HG03064 (cell line): ENCODE results near the gene PGBD5.
"Not testable (repeated sequence)": the region's sequence is repeated elsewhere in the genome, so short reads cannot be mapped to it uniquely, and the experiment has no call there.

Experiments
- ATAC-seq: cut with Tn5 transposase; IDR thresholded peaks from one replicate; pipeline ENCODE4 v1.9.1; 2021; ENCODE audit warnings: low read depth; ENCODE audit not compliant: unreplicated experiment

The PGBD5 gene, protein sequence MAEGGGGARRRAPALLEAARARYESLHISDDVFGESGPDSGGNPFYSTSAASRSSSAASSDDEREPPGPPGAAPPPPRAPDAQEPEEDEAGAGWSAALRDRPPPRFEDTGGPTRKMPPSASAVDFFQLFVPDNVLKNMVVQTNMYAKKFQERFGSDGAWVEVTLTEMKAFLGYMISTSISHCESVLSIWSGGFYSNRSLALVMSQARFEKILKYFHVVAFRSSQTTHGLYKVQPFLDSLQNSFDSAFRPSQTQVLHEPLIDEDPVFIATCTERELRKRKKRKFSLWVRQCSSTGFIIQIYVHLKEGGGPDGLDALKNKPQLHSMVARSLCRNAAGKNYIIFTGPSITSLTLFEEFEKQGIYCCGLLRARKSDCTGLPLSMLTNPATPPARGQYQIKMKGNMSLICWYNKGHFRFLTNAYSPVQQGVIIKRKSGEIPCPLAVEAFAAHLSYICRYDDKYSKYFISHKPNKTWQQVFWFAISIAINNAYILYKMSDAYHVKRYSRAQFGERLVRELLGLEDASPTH

GRCh38 chr1:230426246-230427093 is at the start of gene PGBD5:
Gene PGBD5, minus strand, starts transcription at chr1:230426332. Its CDS starts 404 bp downstream, at chr1:230425928.
- peak; percentile 73 for ATAC-seq

- not testable (repeated sequence) for ATAC-seq
Measured at GRCh38 chr1:230474924-230475323, 48.8 kb upstream of the PGBD5 start.

DNA sequence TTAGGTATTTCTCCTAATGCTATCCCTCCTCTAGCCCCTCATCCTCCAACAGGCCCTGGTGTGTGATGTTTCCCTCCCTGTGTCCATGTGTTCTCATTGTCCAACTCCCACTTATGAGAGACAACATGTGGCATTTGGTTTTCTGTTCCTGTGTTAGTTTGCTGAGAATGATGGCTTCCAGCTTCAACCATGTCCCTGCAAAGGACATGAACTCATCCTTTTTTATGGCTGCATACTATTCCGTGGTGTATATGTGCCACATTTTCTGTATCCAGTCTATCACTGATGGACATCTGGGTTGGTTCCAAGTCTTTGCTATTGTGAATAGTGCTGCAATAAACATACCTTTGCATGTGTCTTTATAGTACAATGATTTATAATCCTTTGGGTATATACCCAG is 44.6 kb upstream of the PGBD5 start:
- ATAC-seq, result not testable (repeated sequence)

- ATAC-seq, result no peak
Measured at GRCh38 chr1:230469271-230469670, 43.1 kb upstream of the PGBD5 start.

DNA sequence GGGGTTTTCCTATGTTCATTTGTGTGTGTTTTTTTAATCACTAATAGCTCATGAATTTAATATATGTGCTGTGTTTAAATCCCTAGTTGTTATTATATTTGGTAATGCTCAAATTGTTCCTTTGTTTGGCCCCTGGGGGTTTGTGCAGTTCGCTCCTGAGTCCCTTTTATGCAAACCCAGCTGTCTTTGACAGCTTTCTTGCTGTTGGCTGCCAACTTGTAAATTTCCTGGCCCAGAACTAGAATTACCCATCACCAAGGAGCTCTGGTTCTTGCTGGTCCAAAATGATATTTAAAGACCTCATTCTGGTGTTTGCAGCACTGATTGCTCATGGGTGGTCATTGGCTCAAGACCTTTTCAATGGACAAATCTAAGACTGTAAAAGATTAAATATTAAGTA is 39.6 kb upstream of the PGBD5 start:
- no peak for ATAC-seq

GRCh38 chr1:230464671-230465070 is 38.5 kb upstream of the PGBD5 start:
- no peak for ATAC-seq

GRCh38 chr1:230463760-230464159 is 37.6 kb upstream of the PGBD5 start:
- ATAC-seq, result no peak

DNA sequence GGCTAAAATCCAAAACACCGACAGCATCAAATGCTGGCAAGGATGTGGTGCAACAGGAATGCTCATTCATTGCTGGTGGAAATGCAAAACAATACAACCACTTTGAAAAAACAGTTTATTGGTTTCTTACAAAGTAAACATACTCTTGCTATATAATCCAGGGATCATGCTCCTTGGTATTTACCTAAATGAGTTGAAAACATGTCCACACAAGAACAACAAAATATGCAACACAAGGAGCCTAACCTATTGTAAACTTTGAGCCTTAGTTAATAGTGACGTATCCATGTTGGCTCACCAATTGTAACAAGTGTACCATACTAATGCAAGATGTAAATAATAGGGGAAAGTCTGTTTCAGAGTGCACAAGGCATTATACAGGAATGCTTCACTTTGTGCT is 37.2 kb upstream of the PGBD5 start:
- no peak for ATAC-seq

DNA sequence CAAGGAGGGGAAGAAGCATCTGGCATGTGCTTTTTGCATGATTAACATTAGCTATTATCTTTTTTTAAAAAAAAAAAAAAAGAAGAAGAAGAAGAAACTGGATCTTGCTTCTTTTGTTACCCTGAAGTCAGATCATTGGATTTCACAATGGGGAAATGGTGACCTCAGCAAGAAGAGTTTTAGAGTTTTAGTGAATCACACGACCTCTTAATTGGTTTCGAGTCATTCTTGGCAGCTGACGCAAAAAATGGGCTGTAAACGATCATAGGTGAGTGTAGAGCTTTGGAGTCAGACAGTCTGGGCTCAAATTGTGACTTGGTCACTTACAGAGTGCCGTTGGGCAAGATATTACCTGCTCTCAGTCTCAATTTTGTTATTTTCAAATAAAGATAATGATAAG is 33.3 kb upstream of the PGBD5 start:
- no peak for ATAC-seq

DNA sequence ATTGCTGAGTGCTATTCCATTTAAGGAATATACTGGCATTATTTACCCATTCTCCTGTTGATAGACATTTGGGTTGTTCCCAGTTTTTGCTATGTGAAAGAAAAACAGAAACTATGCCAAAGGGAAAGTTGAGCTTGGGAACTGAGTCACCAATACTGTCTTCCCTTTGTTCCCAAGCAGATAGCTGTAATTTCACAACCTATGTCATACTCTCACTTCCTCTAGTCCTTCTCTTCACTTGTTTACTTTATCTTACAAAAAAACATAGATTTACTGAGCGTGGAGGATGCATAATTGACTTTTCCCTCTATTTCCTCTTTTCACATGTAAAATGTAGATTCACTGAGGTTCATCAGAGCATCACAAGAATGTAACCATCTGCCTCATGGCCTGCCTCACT is 32.4 kb upstream of the PGBD5 start:
- no peak for ATAC-seq

GRCh38 chr1:230456478-230456877 is 30.3 kb upstream of the PGBD5 start:
- no peak for ATAC-seq

GRCh38 chr1:230455291-230455690 is 29.2 kb upstream of the PGBD5 start:
- ATAC-seq, result no peak

DNA sequence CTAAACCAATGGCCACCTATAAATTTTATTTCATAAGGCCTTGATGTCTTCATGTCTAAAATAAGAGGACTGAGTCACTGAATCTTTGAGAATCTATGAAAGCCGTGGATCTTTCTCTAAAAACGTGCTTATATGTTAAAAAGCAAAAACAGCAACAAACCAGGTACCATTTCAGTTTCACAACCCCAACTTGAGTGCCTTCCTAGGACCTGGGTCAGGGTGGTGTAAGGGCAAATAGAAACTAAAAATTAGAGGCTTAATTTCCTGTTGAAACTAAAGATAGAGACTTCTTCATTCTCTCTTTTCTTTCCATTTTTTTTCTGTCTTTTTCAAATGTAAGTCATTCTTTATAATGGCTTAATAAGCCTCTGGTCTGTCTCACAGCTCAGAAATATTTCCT is 27.2 kb upstream of the PGBD5 start:
- no peak for ATAC-seq

- ATAC-seq, result no peak
Measured at GRCh38 chr1:230441183-230442029, 15.3 kb upstream of the PGBD5 start.

DNA sequence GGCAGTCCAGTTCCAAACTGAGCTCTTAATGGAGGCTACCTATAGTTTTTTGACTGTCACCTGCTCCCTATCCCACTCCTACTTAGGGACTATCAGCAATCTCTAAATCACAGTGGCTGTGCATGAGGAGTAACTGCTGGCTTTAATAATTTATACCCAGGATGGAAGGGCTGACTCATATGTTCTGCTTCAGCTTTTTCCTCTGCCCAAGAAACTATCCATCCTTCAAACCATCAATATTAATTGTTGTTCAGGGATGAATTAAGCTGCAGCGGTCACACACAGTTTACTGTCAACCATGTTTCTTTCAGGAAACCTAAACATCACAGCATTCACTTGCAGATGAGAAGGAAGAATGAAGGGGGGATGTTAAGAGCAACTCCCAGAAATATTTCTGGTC is 9.0 kb upstream of the PGBD5 start:
- ATAC-seq, result no peak

DNA sequence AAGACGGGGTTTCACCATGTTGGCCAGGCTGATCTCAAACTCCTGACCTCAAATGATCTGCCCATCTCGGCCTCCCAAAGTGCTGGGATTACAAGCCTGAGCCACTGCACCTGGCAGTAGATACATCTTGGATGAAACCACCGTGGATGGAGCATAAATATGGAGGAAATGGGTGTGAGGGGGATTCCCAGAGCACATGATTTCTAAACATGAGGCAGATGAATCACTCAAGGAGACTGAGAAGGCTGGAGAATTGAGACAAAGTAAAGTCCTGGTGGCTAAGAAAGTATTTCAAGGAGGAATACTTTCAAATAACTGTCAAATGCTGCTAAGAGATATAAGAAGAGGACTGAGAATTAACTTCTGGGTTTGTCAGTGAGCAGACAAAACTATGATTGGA is 5.4 kb upstream of the PGBD5 start:
- no peak for ATAC-seq

GRCh38 chr1:230430499-230430898 is 4.4 kb upstream of the PGBD5 start:
- ATAC-seq, result no peak

DNA sequence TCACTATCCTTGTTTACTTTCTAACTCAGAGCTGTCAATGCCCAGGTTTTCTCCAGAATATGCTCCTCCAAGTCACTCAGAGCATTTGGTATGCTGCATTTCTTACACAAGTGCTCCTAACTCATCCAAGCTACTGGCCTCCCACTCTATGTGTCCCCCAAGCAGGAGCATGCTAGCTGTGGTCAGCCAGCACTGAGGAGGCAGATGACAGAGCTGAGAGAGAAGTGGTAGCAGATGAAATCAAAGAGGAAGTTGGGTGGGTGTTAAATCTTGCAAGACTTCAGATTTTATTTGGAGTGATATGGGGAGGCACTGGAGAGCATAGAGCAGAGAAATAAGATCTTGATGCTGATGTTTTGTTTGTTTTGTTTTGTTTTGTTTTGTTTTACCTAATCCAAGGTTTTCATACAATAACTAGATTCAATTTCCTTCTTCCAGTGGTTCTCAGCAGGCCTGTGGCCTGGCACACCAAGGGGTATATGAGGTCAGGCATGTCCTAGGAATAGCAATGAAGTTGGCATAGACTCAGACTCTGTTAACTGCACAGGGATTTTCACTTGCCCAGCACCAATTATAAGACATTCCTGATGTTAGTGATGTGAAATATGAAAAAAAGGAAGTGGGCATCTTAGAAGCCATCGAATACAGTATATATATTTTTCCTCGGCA is 3.1 kb upstream of the PGBD5 start:
- no peak for ATAC-seq

GRCh38 chr1:230427981-230428380 is 1.8 kb upstream of the PGBD5 start:
- ATAC-seq, result no peak
